Ovary (tissue), 9 donors: ENCODE measurements around the gene SLC17A5. TPM values are rescaled to one million over a fixed set of nuclear protein-coding genes. Genes with fewer than 3 reads are reported as not detected.
A peak's percentile ranks its signal among the peaks of the same experiment; 100 is the strongest.

ENCODE experiments used
- DNase-seq, 5 donors: peaks; one replicate each; pipeline ENCODE4 v3.0.0-alpha.2; 2019 to 2020
- H3K27ac ChIP-seq, 2 donors: fragments of 200-600 bp; one replicate each; pipeline versions ENCODE4 v1.5.1 to v1.8.0; 2019 to 2022
- H3K27me3 ChIP-seq: fragments of 200-600 bp; one replicate; pipeline ENCODE4 v1.8.0; 2022
- H3K36me3 ChIP-seq: fragments of 200-600 bp; sonication (generic); one replicate; pipeline ENCODE4 v1.5.1; 2019
- H3K4me1 ChIP-seq: one replicate; pipeline ENCODE4 v1.8.1; 2013; ENCODE audit warnings: mild to moderate bottlenecking, moderate library complexity; ENCODE audit not compliant: insufficient read depth
- H3K4me3 ChIP-seq: fragments of 200-600 bp; sonication (generic); one replicate; pipeline ENCODE4 v1.5.1; 2017
- H3K9me3 ChIP-seq, 2 donors: fragments of 200-600 bp in 1 of 2; sonication (generic) in 1 of 2; one replicate each; pipeline versions ENCODE4 v1.5.1 to v1.8.1; 2013 to 2019; ENCODE audit warnings: mild to moderate bottlenecking in 1 of 2, moderate library complexity in 1 of 2
- CTCF ChIP-seq, 3 donors: fragments of 450-650 bp in 2 of 3; fragments of 200-600 bp in 1 of 3; IDR thresholded peaks; one replicate each; pipeline versions ENCODE4 v1.5.1 to v1.8.0; 2016 to 2022; ENCODE audit warnings: antibody characterized with exemption in 3 of 3, mild to moderate bottlenecking in 1 of 3
- EP300 ChIP-seq: sonication (generic); formaldehyde crosslinking; IDR thresholded peaks from one replicate; pipeline ENCODE4 v1.6.1; 2017; ENCODE audit warnings: antibody characterized with exemption
- POLR2A ChIP-seq: fragments of 450-650 bp; IDR thresholded peaks from one replicate; pipeline ENCODE4 v1.6.1; 2017; ENCODE audit warnings: antibody characterized with exemption, mild to moderate bottlenecking, moderate library complexity
- WGBS, 3 donors: extraction: QIAGEN DNeasy Blood & Tissue Kit in 1 of 3; methylation state at CpG; one replicate each; pipeline versions ENCODE4 v1.1.5 to v1.1.7; 2013 to 2017; 5-methylcytosine and 5-hydroxymethylcytosine counted together
- intact Hi-C, 4 donors: fragments of 100-400 bp; cut with DNase I; formaldehyde crosslinking; loops; one replicate each; pipeline versions ENCODE4 v1.11.0 to v1.15.1; 2022 to 2023
- polyA plus RNA-seq, 2 donors: library from polyadenylated mRNA; stranded (reverse); fragments of 200-250 nt in 1 of 2; fragments of 350-450 nt in 1 of 2; fragmentation: Illumina TruSeq in 1 of 2; extraction: RNeasy Lipid Tissue Mini Kit (QIAGEN cat#74804) in 1 of 2; gene quantifications; one replicate each; pipeline ENCODE4 v1.2.3, GENCODE V29; 2013 to 2014
- total RNA-seq, 7 donors: library from RNA; depleted of rRNA in 2 of 7; stranded (reverse); fragments of >200 nt in 2 of 7; fragmentation: NEBNext Ultra II Directional in 3 of 7; extraction: Animal tissue kit (Norgen Biotek cat#: 25700) in 3 of 7; gene quantifications; one replicate each; pipeline versions ENCODE4 v1.1.0 to v1.2.4, GENCODE V29; 2016 to 2023
- donor health status: DM: no; HTN: no; CAD: no; lungs with moderate emphysema.
- donor health status: DM: no; HTN: no; CAD: no.
- donor health status: Bipolar disorder and iron deficiency.
- donor health status: DM: yes; HTN: yes; CAD: no.
- donor health status: DM: no; HTN: no; CAD: no.
- donor health status: DM: yes; HTN: yes; CAD: no.

The SLC17A5 gene
- total and polyA plus RNA-seq, 9 donors, result 4.3 to 18.3 (median 7.0) TPM

GRCh38 chr6:73614802-73615201 lies 39.0 kb downstream of the SLC17A5 start:
- 79 to 81% (median 79%) methylated on average over 6 of the region's 6 CpGs for WGBS, 3 donors
- no peak for DNase-seq
- Histone ChIP-seq H3K4me1 (no peaks in the 10 kb centered on the region), H3K4me3 (no peak overlapping the region), H3K36me3 (no peaks in the 10 kb centered on the region), H3K9me3 (no peaks in the 10 kb centered on the region), H3K27me3 (no peaks in the 10 kb centered on the region), H3K27ac (no peak overlapping the region)
- TF ChIP-seq POLR2A (no peak), EP300 (no peak), CTCF (IDR thresholded peaks at IDR 0.05) (no peak)
- intact Hi-C loops, result loop anchor here in 2 of 4 donors (5.0 kb wide), 1 partner anchor 98 kb away; no protein-coding TSS in a partner anchor

GRCh38 chr6:73613806-73614536 lies 39.8 kb downstream of the SLC17A5 start:
- intact Hi-C loops, result loop anchor here in 2 of 4 donors (5.0 kb wide), 1 partner anchor 97 kb away; no protein-coding TSS in a partner anchor
- Histone ChIP-seq H3K27me3 (no peaks in the 10 kb centered on the region), H3K4me1 (no peaks in the 10 kb centered on the region), H3K9me3 (no peaks in the 10 kb centered on the region), H3K27ac (no peak overlapping the region), H3K36me3 (no peaks in the 10 kb centered on the region), H3K4me3 (no peak overlapping the region)
- no peak for DNase-seq
- WGBS, 3 donors, result 75 to 95% (median 76%) methylated on average over 6 of the region's 6 CpGs
- TF ChIP-seq POLR2A (no peak), CTCF (IDR thresholded peaks at IDR 0.05) (no peak), EP300 (no peak)

- no peaks in the 10 kb centered on the region for H3K9me3 ChIP-seq
- H3K4me1 ChIP-seq, result no peaks in the 10 kb centered on the region
- TF ChIP-seq CTCF (IDR thresholded peaks at IDR 0.05), result no peak
- TF ChIP-seq EP300, result no peak
- no peak for TF ChIP-seq POLR2A
- no peaks in the 10 kb centered on the region for H3K27me3 ChIP-seq
- no peak overlapping the region for H3K27ac ChIP-seq
- no peaks in the 10 kb centered on the region for H3K36me3 ChIP-seq
- WGBS, 3 donors, result 77 to 93% (median 78%) methylated on average over 3 of the region's 3 CpGs
- no peak for DNase-seq
- intact Hi-C loops, result loop anchor here in 2 of 4 donors (5.0 kb wide), 1 partner anchor 95 kb away; no protein-coding TSS in a partner anchor
- no peak overlapping the region for H3K4me3 ChIP-seq
Measured at GRCh38 chr6:73612611-73613010, 41.2 kb downstream of the SLC17A5 start.

DNA sequence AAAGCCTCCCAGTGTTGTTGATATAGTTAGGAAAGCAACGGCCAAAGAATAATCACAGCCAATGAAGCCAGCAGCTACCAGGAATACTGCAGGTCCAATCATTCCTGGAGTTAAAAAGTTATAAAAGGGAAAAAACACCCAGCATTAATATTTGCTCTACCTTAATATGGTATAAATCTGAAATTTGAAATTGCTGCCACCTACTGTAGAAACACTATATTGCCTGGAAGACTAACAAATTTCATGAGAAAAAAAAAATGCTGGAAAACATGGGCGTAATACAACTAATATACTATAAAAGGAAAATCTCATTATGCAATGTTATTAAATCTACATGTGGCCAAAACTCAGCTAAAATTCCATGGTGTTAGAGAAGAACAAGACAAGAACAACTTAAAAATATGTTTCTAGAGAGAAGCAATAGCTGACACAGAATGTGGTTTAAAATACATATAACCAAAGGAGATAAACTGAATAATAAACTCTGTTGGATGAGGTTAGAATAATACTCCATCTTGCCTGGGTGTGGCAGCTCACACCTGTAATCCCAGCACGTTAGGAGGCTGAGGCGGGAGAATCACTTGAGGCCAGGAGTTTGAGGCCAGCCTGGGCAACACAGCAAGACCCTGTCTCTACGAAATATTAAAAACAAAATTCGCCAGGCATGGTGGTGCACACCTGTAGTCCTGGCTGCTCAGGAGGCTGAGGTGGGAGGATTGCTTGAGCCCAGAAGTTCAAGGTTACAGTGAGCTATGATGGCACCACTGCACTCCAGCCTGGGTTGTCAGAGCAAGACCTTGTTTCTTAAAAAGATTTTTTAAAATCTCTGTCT lies 43.1 kb downstream of the SLC17A5 start:
- Histone ChIP-seq H3K27me3 (no peaks in the 10 kb centered on the region), H3K27ac (no peak overlapping the region), H3K4me1 (no peaks in the 10 kb centered on the region), H3K36me3 (no peaks in the 10 kb centered on the region), H3K4me3 (no peak overlapping the region), H3K9me3 (no peaks in the 10 kb centered on the region)
- intact Hi-C loops, result loop anchor here (2.0 to 5.0 kb wide), 3 partner anchors 93 to 96 kb away; no protein-coding TSS in a partner anchor
- 51 to 60% (median 52%) methylated on average over 6 of the region's 6 CpGs for WGBS, 3 donors
- DNase-seq, result no peak
- TF ChIP-seq POLR2A (no peak), CTCF (IDR thresholded peaks at IDR 0.05) (peak in 2 of 3 donors; percentile 39 to 64), EP300 (no peak)
